HEK293T (cell line): ENCODE measurements around the gene RTN4RL1.

Source experiments
- CTCF ChIA-PET: fragments of 350-600 bp; formaldehyde crosslinking; extraction: SDS; loops from one replicate; lab custom pipeline; 2021; ENCODE audit warnings: antibody characterized with exemption, inconsistent platforms; lab: Yijun Ruan, JAX
- POLR2A ChIA-PET: fragments of 350-600 bp; formaldehyde crosslinking; extraction: SDS; loops from one replicate; lab custom pipeline; 2020; ENCODE audit warnings: antibody characterized with exemption, inconsistent platforms; lab: Yijun Ruan, JAX
- DNase-seq: peaks from one replicate; pipeline ENCODE4 v3.0.0; 2012; ENCODE audit warnings: mixed read lengths; ENCODE audit errors: extremely low spot score
- ARNT ChIP-seq: fragments of 450-650 bp; IDR thresholded peaks from 2 replicates; pipeline ENCODE4 v1.6.1; 2017; ENCODE audit warnings: mild to moderate bottlenecking
- BHLHE40 ChIP-seq: fragments of 450-650 bp; IDR thresholded peaks from 2 replicates; pipeline ENCODE4 v1.6.1; 2016; ENCODE audit warnings: mild to moderate bottlenecking, moderate library complexity, borderline replicate concordance
- CTBP1 ChIP-seq: fragments of 450-650 bp; IDR thresholded peaks from 2 replicates; pipeline ENCODE4 v1.6.1; 2016; ENCODE audit warnings: borderline replicate concordance
- ELF4 ChIP-seq: fragments of 450-650 bp; IDR thresholded peaks from 2 replicates; pipeline ENCODE4 v1.6.1; 2017; ENCODE audit warnings: antibody characterized with exemption
- FOXA1 ChIP-seq: fragments of 450-650 bp; IDR thresholded peaks from 2 replicates; pipeline ENCODE4 v1.6.1; 2016; ENCODE audit warnings: mild to moderate bottlenecking
- FOXK2 ChIP-seq: fragments of 450-650 bp; IDR thresholded peaks from 2 replicates; pipeline ENCODE4 v1.6.1; 2016; ENCODE audit warnings: mild to moderate bottlenecking
- FOXM1 ChIP-seq: fragments of 450-650 bp; IDR thresholded peaks from 2 replicates; pipeline ENCODE4 v1.6.1; 2017; ENCODE audit warnings: mild to moderate bottlenecking, borderline replicate concordance
- HDGF ChIP-seq: fragments of 450-650 bp; IDR thresholded peaks from 2 replicates; pipeline ENCODE4 v1.6.1; 2017; ENCODE audit warnings: antibody characterized with exemption, borderline replicate concordance
- L3MBTL2 ChIP-seq: fragments of 450-650 bp; conservative IDR thresholded peaks from 2 replicates; pipeline ENCODE4 v1.6.1; 2016; ENCODE audit warnings: mild to moderate bottlenecking
- LEF1 ChIP-seq: fragments of 450-650 bp; IDR thresholded peaks from 2 replicates; pipeline ENCODE4 v1.6.1; 2017; ENCODE audit warnings: mild to moderate bottlenecking, borderline replicate concordance
- NFRKB ChIP-seq: fragments of 450-650 bp; IDR thresholded peaks from 2 replicates; pipeline ENCODE4 v1.6.1; 2016; ENCODE audit warnings: mild to moderate bottlenecking, moderate library complexity
- SP1 ChIP-seq: fragments of 450-650 bp; IDR thresholded peaks from 2 replicates; pipeline ENCODE4 v1.6.1; 2017
- SUZ12 ChIP-seq: fragments of 450-650 bp; IDR thresholded peaks from 2 replicates; pipeline ENCODE4 v1.6.1; 2016; ENCODE audit warnings: mild to moderate bottlenecking
- TARDBP ChIP-seq: fragments of 450-650 bp; IDR thresholded peaks from 2 replicates; pipeline ENCODE4 v1.6.1; 2016
- ZNF384 ChIP-seq: fragments of 450-650 bp; IDR thresholded peaks from 2 replicates; pipeline ENCODE4 v1.6.1; 2016
- TF ChIP-seq, protein P1 (sequence below): fragments of 450-650 bp; IDR thresholded peaks from 2 replicates; pipeline ENCODE4 v1.6.1; 2016

The RTN4RL1 gene

GRCh38 chr17:2064980-2065785 lies 40.0 kb upstream of the RTN4RL1 start:
- CTCF ChIA-PET, result interaction anchor here (0.6 to 1.0 kb wide), 4 partner anchors 11 to 80 kb away, joined by 3 to 4 read pairs (median 4); partner anchors contain the start of gene HIC1
- TF ChIP-seq, protein P1, sequence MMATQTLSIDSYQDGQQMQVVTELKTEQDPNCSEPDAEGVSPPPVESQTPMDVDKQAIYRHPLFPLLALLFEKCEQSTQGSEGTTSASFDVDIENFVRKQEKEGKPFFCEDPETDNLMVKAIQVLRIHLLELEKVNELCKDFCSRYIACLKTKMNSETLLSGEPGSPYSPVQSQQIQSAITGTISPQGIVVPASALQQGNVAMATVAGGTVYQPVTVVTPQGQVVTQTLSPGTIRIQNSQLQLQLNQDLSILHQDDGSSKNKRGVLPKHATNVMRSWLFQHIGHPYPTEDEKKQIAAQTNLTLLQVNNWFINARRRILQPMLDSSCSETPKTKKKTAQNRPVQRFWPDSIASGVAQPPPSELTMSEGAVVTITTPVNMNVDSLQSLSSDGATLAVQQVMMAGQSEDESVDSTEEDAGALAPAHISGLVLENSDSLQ, result no peak
- TF ChIP-seq LEF1 (no peak), CTBP1 (no peak), L3MBTL2 (no peak), ZNF384 (no peak), FOXM1 (no peak), HDGF (no peak), TARDBP (no peak), FOXA1 (no peak), BHLHE40 (no peak), SUZ12 (no peak), SP1 (no peak), NFRKB (no peak), ELF4 (no peak), ARNT (no peak), FOXK2 (no peak)
- DNase-seq, result peak; percentile 73
- POLR2A ChIA-PET, result no interaction called here

GRCh38 chr17:2064520-2064971 lies 39.4 kb upstream of the RTN4RL1 start:
- ChIA-PET POLR2A (no interaction called here), CTCF (interaction anchor here (0.9 to 1.0 kb wide), 3 partner anchors 10 to 81 kb away, joined by 3 to 4 read pairs (median 4); partner anchors contain the start of gene HIC1)
- no peak for TF ChIP-seq FOXM1
- TF ChIP-seq NFRKB, result no peak
- no peak for TF ChIP-seq L3MBTL2
- no peak for TF ChIP-seq SP1
- no peak for TF ChIP-seq ARNT
- no peak for TF ChIP-seq ELF4
- no peak for TF ChIP-seq CTBP1
- TF ChIP-seq TARDBP, result no peak
- no peak for TF ChIP-seq HDGF
- TF ChIP-seq ZNF384, result no peak
- TF ChIP-seq, protein P1, result no peak
- TF ChIP-seq SUZ12, result no peak
- TF ChIP-seq LEF1, result no peak
- TF ChIP-seq BHLHE40, result no peak
- TF ChIP-seq FOXA1, result no peak
- no peak for DNase-seq

GRCh38 chr17:2064147-2064489 lies 39.0 kb upstream of the RTN4RL1 start:
- ChIA-PET POLR2A (no interaction called here), CTCF (interaction anchor here (0.6 to 1.0 kb wide), 4 partner anchors 10 to 184 kb away, joined by 3 to 4 read pairs (median 4); partner anchors contain the start of gene HIC1)
- no peak for DNase-seq
- TF ChIP-seq TARDBP (no peak), HDGF (no peak), NFRKB (no peak), FOXK2 (no peak), SP1 (no peak), FOXM1 (no peak), ARNT (no peak), CTBP1 (no peak), FOXA1 (no peak), BHLHE40 (no peak), SUZ12 (no peak)

- TF ChIP-seq FOXK2, result no peak
- TF ChIP-seq TARDBP, result no peak
- no peak for TF ChIP-seq BHLHE40
- TF ChIP-seq ELF4, result no peak
- no peak for TF ChIP-seq SP1
- TF ChIP-seq ZNF384, result no peak
- TF ChIP-seq SUZ12, result no peak
- no peak for TF ChIP-seq FOXA1
- no peak for TF ChIP-seq CTBP1
- ChIA-PET POLR2A (no interaction called here), CTCF (interaction anchor here (0.6 to 1.0 kb wide), 4 partner anchors 9 to 185 kb away, joined by 3 to 4 read pairs (median 3); partner anchors contain the start of gene HIC1)
- DNase-seq, result no peak
Measured at GRCh38 chr17:2063261-2064146, 38.4 kb upstream of the RTN4RL1 start.

DNA sequence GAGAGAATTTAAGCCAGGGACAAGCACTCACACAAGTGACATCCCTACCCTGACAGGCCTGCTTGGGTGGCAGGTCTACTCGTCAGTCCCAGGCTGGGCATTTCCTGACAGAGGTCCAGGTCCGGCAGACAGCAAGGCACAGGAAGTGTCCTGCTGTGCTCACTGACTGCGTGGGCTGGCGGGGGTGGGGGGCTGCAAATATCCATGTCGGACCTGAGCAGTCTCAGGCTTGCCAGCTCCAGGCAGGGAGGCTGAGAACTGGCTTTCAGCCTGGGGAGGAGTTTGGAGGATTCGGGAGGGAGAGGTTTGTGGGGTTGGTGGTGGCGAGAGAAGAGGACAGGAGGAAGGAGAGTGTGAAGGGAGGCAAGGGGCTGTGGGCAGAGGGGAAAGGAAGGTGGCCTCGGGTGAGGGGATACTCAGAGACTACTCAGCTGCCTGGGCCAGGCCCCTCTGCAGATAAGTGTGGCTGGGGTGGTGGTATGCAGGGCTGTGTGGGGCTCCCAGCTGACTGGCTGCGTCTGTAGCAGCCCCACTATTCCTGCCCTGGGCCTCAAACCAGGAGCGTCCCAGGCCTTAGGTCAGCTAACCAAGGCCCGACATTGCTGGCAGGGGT lies 37.5 kb upstream of the RTN4RL1 start:
- TF ChIP-seq FOXK2, result no peak
- TF ChIP-seq ELF4, result no peak
- no peak for TF ChIP-seq FOXA1
- TF ChIP-seq SUZ12, result no peak
- no peak for DNase-seq
- CTCF ChIA-PET, result interaction anchor here (0.6 kb wide), 1 partner anchor 94 kb away, joined by 3 read pairs; no protein-coding TSS in a partner anchor
- POLR2A ChIA-PET, result no interaction called here
